K562 (cell line): ENCODE results near the gene DCAF11. TPM values are rescaled to one million over a fixed set of nuclear protein-coding genes. Genes with fewer than 3 reads are reported as not detected.

Source experiments
- ATAC-seq: fragments of 200-7000 bp; cut with Tn5 transposase; 3 replicates; pipeline ENCODE4 v1.9.1; 2020; ENCODE audit warnings: moderate library complexity
- BruUV-seq: library from RNA; stranded (reverse); fragments of 400-500 nt; replicated peaks from 2 replicates; lab custom pipeline; 2021; lab: Mats Ljungman, UMichigan
- CTCF ChIA-PET: fragments of 300-600 bp; formaldehyde crosslinking; extraction: SDS; loops from one replicate; lab custom pipeline; 2021; ENCODE audit warnings: low intra/inter-chr PET ratio; lab: Yijun Ruan, JAX
- POLR2A ChIA-PET: fragments of 300-600, 350-650 bp; sonication (Branson Sonifier 250); formaldehyde crosslinking; extraction: SDS; loops from one replicate; lab custom pipeline; 2021; ENCODE audit warnings: antibody characterized with exemption, inconsistent platforms; lab: Yijun Ruan, JAX
- DNase-seq, 4 experiments: peaks; one replicate each; pipeline versions ENCODE4 v3.0.0 to v3.0.0-alpha.2; 2011 to 2018; ENCODE audit warnings: low spot score in 3 of 4, mixed read lengths in 3 of 4; ENCODE audit errors: extremely low read depth in 1 of 4
- FAIRE-seq: peaks from 2 replicates; lab custom pipeline; 2011; peaks lifted over from hg19 to GRCh38; lab: Jason Lieb, UNC
- H2AFZ ChIP-seq: 2 replicates; pipeline ENCODE4 v1.6.0; 2011; ENCODE audit warnings: low read depth, low read length, control low read depth, inconsistent platforms
- H3K27ac ChIP-seq: fragments of 200-600 bp; 3 replicates; pipeline ENCODE4 v1.8.0; 2011; ENCODE audit warnings: low read depth, mild to moderate bottlenecking, control low read depth, inconsistent platforms, low read length, moderate library complexity, mixed read lengths; ENCODE audit errors: extremely low read depth
- H3K27me3 ChIP-seq, 2 experiments: fragments of 300-600 bp in 1 of 2; 2 replicates in 1 of 2; 3 replicates in 1 of 2; pipeline versions ENCODE4 v1.6.0 to v1.8.0; 2011; ENCODE audit warnings: inconsistent platforms in 2 of 2, low read length in 2 of 2, mild to moderate bottlenecking in 1 of 2, mixed read lengths in 1 of 2, moderate library complexity in 1 of 2; ENCODE audit not compliant: control insufficient read depth in 2 of 2, insufficient read depth in 2 of 2
- H3K36me3 ChIP-seq: fragments of 300-600 bp; 3 replicates; pipeline ENCODE4 v1.8.0; 2011; ENCODE audit warnings: mild to moderate bottlenecking, low read length, inconsistent platforms; ENCODE audit not compliant: control insufficient read depth, insufficient read depth
- H3K4me1 ChIP-seq, 2 experiments: fragments of 200-600 bp in 1 of 2; replicated peaks in 1 of 2; 2 replicates in 1 of 2; 3 replicates in 1 of 2; pipeline versions ENCODE4 v1.5.1 to v1.8.0; 2011; ENCODE audit warnings: inconsistent platforms in 2 of 2, low read length in 2 of 2, mild to moderate bottlenecking in 1 of 2, mixed read lengths in 1 of 2, moderate library complexity in 1 of 2; ENCODE audit not compliant: control insufficient read depth in 2 of 2, insufficient read depth in 2 of 2
- H3K4me2 ChIP-seq: 2 replicates; pipeline ENCODE4 v1.6.1; 2011; ENCODE audit warnings: low read length, control low read depth, inconsistent platforms, mixed read lengths; ENCODE audit not compliant: insufficient read depth
- H3K4me3 ChIP-seq: fragments of 200-600 bp; sonication (generic), shearing (Covaris generic); 2 replicates; pipeline ENCODE4 v1.5.1; 2016; ENCODE audit warnings: control low read depth, inconsistent platforms
- H3K79me2 ChIP-seq: fragments of 200-600 bp; 3 replicates; pipeline ENCODE4 v1.8.0; 2011; ENCODE audit warnings: low read length, inconsistent platforms; ENCODE audit not compliant: control insufficient read depth, insufficient read depth
- H3K9ac ChIP-seq, 2 experiments: 2 replicates each; pipeline versions ENCODE4 v1.6.0 to v1.6.1; 2011; ENCODE audit warnings: low read depth in 2 of 2, low read length in 2 of 2, control low read depth in 1 of 2, inconsistent platforms in 1 of 2, mild to moderate bottlenecking in 1 of 2, mixed read lengths in 1 of 2; ENCODE audit not compliant: insufficient read depth in 1 of 2
- H3K9me1 ChIP-seq: one replicate; pipeline ENCODE4 v1.6.0; 2011; ENCODE audit warnings: inconsistent platforms, mild to moderate bottlenecking, low read length, moderate library complexity; ENCODE audit not compliant: control insufficient read depth, insufficient read depth
- H3K9me3 ChIP-seq: replicated peaks from 2 replicates; pipeline ENCODE4 v1.5.1; 2011; ENCODE audit warnings: low read depth, low read length, inconsistent platforms; ENCODE audit not compliant: control insufficient read depth, insufficient read depth
- H4K20me1 ChIP-seq: replicated peaks from 2 replicates; pipeline ENCODE4 v1.6.1; 2011; ENCODE audit warnings: low read length, inconsistent platforms, mixed read lengths; ENCODE audit not compliant: control insufficient read depth, insufficient read depth
- PTTG1 ChIP-seq: fragments of 450-650 bp; IDR thresholded peaks from 2 replicates; pipeline ENCODE4 v1.6.1; 2016; ENCODE audit warnings: low read depth, mild to moderate bottlenecking, missing genetic modification characterization, missing compliant biosample characterization
- SMAD4 ChIP-seq: fragments of 250-450 bp; sonication (Bioruptor Pico); conservative IDR thresholded peaks from 2 replicates; pipeline ENCODE4 v1.8.0; 2021; ENCODE audit warnings: inconsistent platforms, mild to moderate bottlenecking, moderate library complexity
- SNIP1 ChIP-seq: fragments of 450-650 bp; IDR thresholded peaks from 2 replicates; pipeline ENCODE4 v1.7.1; 2017; ENCODE audit warnings: low read depth, mild to moderate bottlenecking
- TCF15 ChIP-seq: fragments of 250-450 bp; sonication (Bioruptor Pico); IDR thresholded peaks from 2 replicates; pipeline ENCODE4 v1.8.0; 2022; ENCODE audit warnings: moderate library complexity, mild to moderate bottlenecking, inconsistent platforms
- ZNF512 ChIP-seq: IDR thresholded peaks from 2 replicates; pipeline ENCODE4 v1.6.1; 2016; ENCODE audit warnings: missing genetic modification characterization, missing compliant biosample characterization
- ZNF561 ChIP-seq: fragments of 450-650 bp; formaldehyde crosslinking; conservative IDR thresholded peaks from 2 replicates; pipeline ENCODE4 v1.4.0; 2020; ENCODE audit warnings: mild to moderate bottlenecking, moderate library complexity
- ZNF764 ChIP-seq: fragments of 250-450 bp; sonication (Bioruptor Pico); IDR thresholded peaks from 2 replicates; pipeline ENCODE4 v1.4.0; 2020; ENCODE audit warnings: low read depth, mild to moderate bottlenecking, moderate library complexity
- WGBS: fragments of 100-300 bp; shearing (Covaris generic); methylation state at CpG from one replicate; pipeline ENCODE4 v1.1.6; 2016; ENCODE audit warnings: low coverage, mixed read lengths; ENCODE audit not compliant: insufficient coverage; ENCODE audit errors: missing lambda C conversion rate; 5-methylcytosine and 5-hydroxymethylcytosine counted together
- in situ Hi-C: fragments of 300-500 bp; cut with MboI; formaldehyde crosslinking; loops from 4 replicates; pipeline ENCODE4 v1.15.0; 2018; ENCODE audit warnings: inconsistent platforms, mixed read lengths
- intact Hi-C: fragments of 100-400 bp; cut with micrococcal nuclease; formaldehyde crosslinking; loops from 2 replicates; pipeline ENCODE4 v1.14.2; 2022
- polyA plus RNA-seq, 8 experiments: library from polyadenylated mRNA; depleted of rRNA in 4 of 8; stranded (reverse) in 5 of 8; unstranded in 3 of 8; fragments of >200 nt; fragmentation: Nextera tagmentation in 2 of 8; fragmentation: Illumina TruSeq in 1 of 8; extraction: Ambion mirVana in 2 of 8; extraction: Trizol in 1 of 8; gene quantifications; 2 replicates each; pipeline versions ENCODE4 v1.2.1 to v1.2.3, GENCODE V29; 2011 to 2014; ENCODE audit warnings: inconsistent platforms in 1 of 8, missing spikeins in 1 of 8
- total RNA-seq, 7 experiments: library from RNA; depleted of rRNA in 6 of 7; stranded (reverse); fragments of >200 nt in 6 of 7; fragmentation: Illumina TruSeq in 2 of 7; extraction: Trizol in 2 of 7; gene quantifications; 2 replicates each; pipeline versions ENCODE4 v1.2.1 to v1.2.3, GENCODE V29; 2011 to 2021; ENCODE audit warnings: low replicate concordance in 1 of 7

DCAF11 gene
- total and polyA plus RNA-seq, 9 of the 15 experiments (the other 6 are each of a cell fraction or from before 2014, with no cell fraction given), result 8.5 to 46.2 (median 36.4) TPM

- TF ChIP-seq SMAD4, result no peak
- no peak for TF ChIP-seq ZNF512 (tag)
- no peak for TF ChIP-seq ZNF561
Observed at GRCh38 chr14:24129410-24129998, 14.9 kb downstream of the DCAF11 start (continued).

GRCh38 chr14:24130380-24130716 is 15.8 kb downstream of the DCAF11 start, which contains the start of gene FITM1:
Gene FITM1, plus strand, starts transcription at chr14:24130659. Its CDS starts 905 bp downstream, at chr14:24131564.
- Histone ChIP-seq H3K36me3 (no peaks in the 10 kb centered on the region), H3K27ac (no peak within 1 kb of the TSS), H2AFZ (no peak within 1 kb of the TSS), H3K4me3 (no peak within 1 kb of the TSS), H3K9me1 (no peaks in the 10 kb centered on the region), H3K4me1 (peaks cover 2 to 12% of the 10 kb centered on the region in 2 experiments; a peak in 4 of 5 replicates), H4K20me1 (no peaks in the 10 kb centered on the region), H3K4me2 (no peak within 1 kb of the TSS), H3K9me3 (no peaks in the 10 kb centered on the region), H3K27me3 (no peaks in the 10 kb centered on the region), H3K9ac (peak within 1 kb of the TSS in 1 of 2 experiments; percentile 64; a peak in 2 of 4 replicates), H3K79me2 (no peaks in the 10 kb centered on the region)
- DNase-seq (no peak), FAIRE-seq (no peak), ATAC-seq (no peak)
- CTCF ChIA-PET, result no interaction called here
- intact Hi-C loops (no loop called here), in situ Hi-C loops (no loop called here)
- POLR2A ChIA-PET, result interaction anchor here (0.7 to 1.1 kb wide), 3 partner anchors 9 to 140 kb away, joined by 3 read pairs; no protein-coding TSS in a partner anchor
- 40% methylated on average over 3 of the region's 5 CpGs for WGBS
- no TSS peak for BruUV-seq
- TF ChIP-seq PTTG1, result no peak
- no peak for TF ChIP-seq SNIP1
- TF ChIP-seq ZNF764 (CRISPR knock-in tag), result no peak
- no peak for TF ChIP-seq TCF15 (CRISPR knock-in tag)
